GM12878 (cell line): ENCODE results near the gene CD300A. TPM values are rescaled to one million over a fixed set of nuclear protein-coding genes. Genes with fewer than 3 reads are reported as not detected.

Experiments used
- BACH1 ChIP-seq: fragments of 450-650 bp; IDR thresholded peaks from 2 replicates; pipeline ENCODE4 v1.6.1; 2017; ENCODE audit warnings: mild to moderate bottlenecking, borderline replicate concordance
- BRCA1 ChIP-seq: IDR thresholded peaks from 2 replicates; pipeline ENCODE4 v1.6.1; 2011; ENCODE audit warnings: low read depth, low read length, improper control_type of control experiment
- CBFB ChIP-seq: IDR thresholded peaks from 2 replicates; pipeline ENCODE4 v1.6.1; 2016; ENCODE audit warnings: antibody characterized with exemption, low read depth
- CBX3 ChIP-seq: fragments of 200-600 bp; sonication (generic); IDR thresholded peaks from 2 replicates; pipeline ENCODE4 v1.6.1; 2016; ENCODE audit warnings: low read depth, borderline replicate concordance
- CHD2 ChIP-seq: IDR thresholded peaks from 2 replicates; pipeline ENCODE4 v1.6.1; 2011; ENCODE audit warnings: low read depth, low read length, improper control_type of control experiment, borderline replicate concordance
- CREM ChIP-seq: IDR thresholded peaks from 2 replicates; pipeline ENCODE4 v1.6.1; 2014; ENCODE audit warnings: antibody characterized with exemption, low read depth
- FOXM1 ChIP-seq: IDR thresholded peaks from 2 replicates; pipeline ENCODE4 v1.6.1; 2012; ENCODE audit warnings: low read depth, mild to moderate bottlenecking, inconsistent platforms, low read length, moderate library complexity
- HDAC2 ChIP-seq: fragments of 200-600 bp; sonication (generic); IDR thresholded peaks from 2 replicates; pipeline ENCODE4 v1.6.1; 2017
- IKZF2 ChIP-seq, 2 experiments: fragments of 450-650 bp; IDR thresholded peaks; 2 replicates each; pipeline ENCODE4 v1.6.1; 2017; ENCODE audit warnings: mild to moderate bottlenecking in 2 of 2, moderate library complexity in 2 of 2
- NFIC ChIP-seq: IDR thresholded peaks from 2 replicates; pipeline ENCODE4 v1.6.1; 2012; ENCODE audit warnings: low read depth, mild to moderate bottlenecking, inconsistent platforms, low read length, moderate library complexity
- NR2C2 ChIP-seq: IDR thresholded peaks from 2 replicates; pipeline ENCODE4 v1.6.1; 2011; ENCODE audit warnings: borderline replicate concordance, low read depth; ENCODE audit not compliant: control insufficient read depth, insufficient read length
- NR2F1 ChIP-seq: fragments of 450-650 bp; conservative IDR thresholded peaks from 2 replicates; pipeline ENCODE4 v1.6.1; 2017; ENCODE audit warnings: mild to moderate bottlenecking
- NRF1 ChIP-seq: conservative IDR thresholded peaks from 2 replicates; pipeline ENCODE4 v1.6.1; 2011; ENCODE audit warnings: mild to moderate bottlenecking, low read depth, low read length, improper control_type of control experiment
- PAX8 ChIP-seq: fragments of 450-650 bp; IDR thresholded peaks from 2 replicates; pipeline ENCODE4 v1.6.1; 2017; ENCODE audit warnings: mild to moderate bottlenecking, moderate library complexity
- PML ChIP-seq: IDR thresholded peaks from 2 replicates; pipeline ENCODE4 v1.6.1; 2012; ENCODE audit warnings: low read length, inconsistent platforms
- polyA plus RNA-seq, 11 experiments: library from polyadenylated mRNA; depleted of rRNA in 4 of 11; unstranded in 6 of 11; stranded (reverse) in 5 of 11; fragments of >200 nt; fragmentation: Nextera tagmentation in 4 of 11; fragmentation: Illumina TruSeq in 1 of 11; extraction: Ambion mirVana in 4 of 11; extraction: Trizol in 1 of 11; gene quantifications; 1 replicate in 1 of 11; 2 replicates in 10 of 11; pipeline versions ENCODE4 v1.2.1 to v1.2.3, GENCODE V29; 2011 to 2016; ENCODE audit warnings: inconsistent platforms in 2 of 11, missing spikeins in 2 of 11, low read depth in 1 of 11
- total RNA-seq, 4 experiments: library from RNA; depleted of rRNA in 3 of 4; stranded (reverse); fragments of >200 nt in 3 of 4; fragmentation: Illumina TruSeq in 1 of 4; extraction: Trizol in 1 of 4; gene quantifications; 2 replicates each; pipeline versions ENCODE4 v1.2.1 to v1.2.3, GENCODE V29; 2013 to 2021
- TF ChIP-seq, protein P1 (sequence below): fragments of 450-650 bp; IDR thresholded peaks from 2 replicates; pipeline ENCODE4 v1.6.1; 2017; ENCODE audit warnings: mild to moderate bottlenecking
- TF ChIP-seq, protein P2 (sequence below): fragments of 450-650 bp; IDR thresholded peaks from 2 replicates; pipeline ENCODE4 v1.6.1; 2017; ENCODE audit warnings: mild to moderate bottlenecking, moderate library complexity
- TF ChIP-seq, protein P3 (sequence below): fragments of 450-650 bp; IDR thresholded peaks from 2 replicates; pipeline ENCODE4 v1.6.1; 2014; ENCODE audit warnings: mild to moderate bottlenecking
- TF ChIP-seq, protein P4 (sequence below): fragments of 450-650 bp; IDR thresholded peaks from 2 replicates; pipeline ENCODE4 v1.6.1; 2018; ENCODE audit warnings: mild to moderate bottlenecking, low read depth, moderate library complexity; ENCODE audit not compliant: partially characterized antibody
- TF ChIP-seq, protein P5 (sequence below): fragments of 450-650 bp; IDR thresholded peaks from 2 replicates; pipeline ENCODE4 v1.6.1; 2017; ENCODE audit warnings: borderline replicate concordance

Gene CD300A
- total and polyA plus RNA-seq, 10 of the 15 experiments (the other 5 are each of a cell fraction or from before 2014, with no cell fraction given): 10.6 to 128 (median 36.1) TPM

DNA sequence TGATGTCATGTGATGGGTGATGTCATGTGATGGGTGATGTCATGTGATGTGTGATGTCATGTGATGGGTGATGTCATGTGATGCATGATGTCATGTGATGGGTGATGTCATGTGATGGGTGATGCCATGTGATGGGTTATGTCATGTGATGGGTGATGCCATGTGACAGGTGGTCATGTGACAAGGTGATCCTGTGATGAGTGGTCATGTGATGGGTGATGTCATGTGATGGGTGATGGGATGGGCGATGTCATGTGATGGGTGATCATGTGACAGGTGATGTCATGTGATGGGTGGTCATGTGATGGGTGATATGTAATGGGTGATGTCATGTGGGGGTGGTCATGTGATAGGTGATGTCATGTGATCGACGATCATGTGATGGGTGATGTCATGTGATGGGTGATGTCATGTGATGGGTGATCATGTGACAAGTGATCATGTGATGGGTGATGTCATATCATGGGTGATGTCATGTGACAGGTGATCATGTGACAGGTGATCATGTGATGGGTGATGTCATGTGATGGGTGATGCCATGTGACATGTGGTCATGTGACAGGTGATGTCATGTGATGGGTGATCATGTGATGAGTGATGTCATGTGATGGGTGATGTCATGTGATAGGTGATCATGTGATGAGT is 47.7 kb downstream of the CD300A start (continued):
- TF ChIP-seq, protein P1, sequence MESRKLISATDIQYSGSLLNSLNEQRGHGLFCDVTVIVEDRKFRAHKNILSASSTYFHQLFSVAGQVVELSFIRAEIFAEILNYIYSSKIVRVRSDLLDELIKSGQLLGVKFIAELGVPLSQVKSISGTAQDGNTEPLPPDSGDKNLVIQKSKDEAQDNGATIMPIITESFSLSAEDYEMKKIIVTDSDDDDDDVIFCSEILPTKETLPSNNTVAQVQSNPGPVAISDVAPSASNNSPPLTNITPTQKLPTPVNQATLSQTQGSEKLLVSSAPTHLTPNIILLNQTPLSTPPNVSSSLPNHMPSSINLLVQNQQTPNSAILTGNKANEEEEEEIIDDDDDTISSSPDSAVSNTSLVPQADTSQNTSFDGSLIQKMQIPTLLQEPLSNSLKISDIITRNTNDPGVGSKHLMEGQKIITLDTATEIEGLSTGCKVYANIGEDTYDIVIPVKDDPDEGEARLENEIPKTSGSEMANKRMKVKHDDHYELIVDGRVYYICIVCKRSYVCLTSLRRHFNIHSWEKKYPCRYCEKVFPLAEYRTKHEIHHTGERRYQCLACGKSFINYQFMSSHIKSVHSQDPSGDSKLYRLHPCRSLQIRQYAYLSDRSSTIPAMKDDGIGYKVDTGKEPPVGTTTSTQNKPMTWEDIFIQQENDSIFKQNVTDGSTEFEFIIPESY: no peak
- TF ChIP-seq, protein P2, sequence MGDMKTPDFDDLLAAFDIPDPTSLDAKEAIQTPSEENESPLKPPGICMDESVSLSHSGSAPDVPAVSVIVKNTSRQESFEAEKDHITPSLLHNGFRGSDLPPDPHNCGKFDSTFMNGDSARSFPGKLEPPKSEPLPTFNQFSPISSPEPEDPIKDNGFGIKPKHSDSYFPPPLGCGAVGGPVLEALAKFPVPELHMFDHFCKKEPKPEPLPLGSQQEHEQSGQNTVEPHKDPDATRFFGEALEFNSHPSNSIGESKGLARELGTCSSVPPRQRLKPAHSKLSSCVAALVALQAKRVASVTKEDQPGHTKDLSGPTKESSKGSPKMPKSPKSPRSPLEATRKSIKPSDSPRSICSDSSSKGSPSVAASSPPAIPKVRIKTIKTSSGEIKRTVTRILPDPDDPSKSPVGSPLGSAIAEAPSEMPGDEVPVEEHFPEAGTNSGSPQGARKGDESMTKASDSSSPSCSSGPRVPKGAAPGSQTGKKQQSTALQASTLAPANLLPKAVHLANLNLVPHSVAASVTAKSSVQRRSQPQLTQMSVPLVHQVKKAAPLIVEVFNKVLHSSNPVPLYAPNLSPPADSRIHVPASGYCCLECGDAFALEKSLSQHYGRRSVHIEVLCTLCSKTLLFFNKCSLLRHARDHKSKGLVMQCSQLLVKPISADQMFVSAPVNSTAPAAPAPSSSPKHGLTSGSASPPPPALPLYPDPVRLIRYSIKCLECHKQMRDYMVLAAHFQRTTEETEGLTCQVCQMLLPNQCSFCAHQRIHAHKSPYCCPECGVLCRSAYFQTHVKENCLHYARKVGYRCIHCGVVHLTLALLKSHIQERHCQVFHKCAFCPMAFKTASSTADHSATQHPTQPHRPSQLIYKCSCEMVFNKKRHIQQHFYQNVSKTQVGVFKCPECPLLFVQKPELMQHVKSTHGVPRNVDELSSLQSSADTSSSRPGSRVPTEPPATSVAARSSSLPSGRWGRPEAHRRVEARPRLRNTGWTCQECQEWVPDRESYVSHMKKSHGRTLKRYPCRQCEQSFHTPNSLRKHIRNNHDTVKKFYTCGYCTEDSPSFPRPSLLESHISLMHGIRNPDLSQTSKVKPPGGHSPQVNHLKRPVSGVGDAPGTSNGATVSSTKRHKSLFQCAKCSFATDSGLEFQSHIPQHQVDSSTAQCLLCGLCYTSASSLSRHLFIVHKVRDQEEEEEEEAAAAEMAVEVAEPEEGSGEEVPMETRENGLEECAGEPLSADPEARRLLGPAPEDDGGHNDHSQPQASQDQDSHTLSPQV: no peak
- TF ChIP-seq, protein P3, sequence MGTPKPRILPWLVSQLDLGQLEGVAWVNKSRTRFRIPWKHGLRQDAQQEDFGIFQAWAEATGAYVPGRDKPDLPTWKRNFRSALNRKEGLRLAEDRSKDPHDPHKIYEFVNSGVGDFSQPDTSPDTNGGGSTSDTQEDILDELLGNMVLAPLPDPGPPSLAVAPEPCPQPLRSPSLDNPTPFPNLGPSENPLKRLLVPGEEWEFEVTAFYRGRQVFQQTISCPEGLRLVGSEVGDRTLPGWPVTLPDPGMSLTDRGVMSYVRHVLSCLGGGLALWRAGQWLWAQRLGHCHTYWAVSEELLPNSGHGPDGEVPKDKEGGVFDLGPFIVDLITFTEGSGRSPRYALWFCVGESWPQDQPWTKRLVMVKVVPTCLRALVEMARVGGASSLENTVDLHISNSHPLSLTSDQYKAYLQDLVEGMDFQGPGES: no peak
- TF ChIP-seq HDAC2: no peak
- TF ChIP-seq, protein P4, sequence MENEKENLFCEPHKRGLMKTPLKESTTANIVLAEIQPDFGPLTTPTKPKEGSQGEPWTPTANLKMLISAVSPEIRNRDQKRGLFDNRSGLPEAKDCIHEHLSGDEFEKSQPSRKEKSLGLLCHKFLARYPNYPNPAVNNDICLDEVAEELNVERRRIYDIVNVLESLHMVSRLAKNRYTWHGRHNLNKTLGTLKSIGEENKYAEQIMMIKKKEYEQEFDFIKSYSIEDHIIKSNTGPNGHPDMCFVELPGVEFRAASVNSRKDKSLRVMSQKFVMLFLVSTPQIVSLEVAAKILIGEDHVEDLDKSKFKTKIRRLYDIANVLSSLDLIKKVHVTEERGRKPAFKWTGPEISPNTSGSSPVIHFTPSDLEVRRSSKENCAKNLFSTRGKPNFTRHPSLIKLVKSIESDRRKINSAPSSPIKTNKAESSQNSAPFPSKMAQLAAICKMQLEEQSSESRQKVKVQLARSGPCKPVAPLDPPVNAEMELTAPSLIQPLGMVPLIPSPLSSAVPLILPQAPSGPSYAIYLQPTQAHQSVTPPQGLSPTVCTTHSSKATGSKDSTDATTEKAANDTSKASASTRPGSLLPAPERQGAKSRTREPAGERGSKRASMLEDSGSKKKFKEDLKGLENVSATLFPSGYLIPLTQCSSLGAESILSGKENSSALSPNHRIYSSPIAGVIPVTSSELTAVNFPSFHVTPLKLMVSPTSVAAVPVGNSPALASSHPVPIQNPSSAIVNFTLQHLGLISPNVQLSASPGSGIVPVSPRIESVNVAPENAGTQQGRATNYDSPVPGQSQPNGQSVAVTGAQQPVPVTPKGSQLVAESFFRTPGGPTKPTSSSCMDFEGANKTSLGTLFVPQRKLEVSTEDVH: no peak
- TF ChIP-seq, protein P5, sequence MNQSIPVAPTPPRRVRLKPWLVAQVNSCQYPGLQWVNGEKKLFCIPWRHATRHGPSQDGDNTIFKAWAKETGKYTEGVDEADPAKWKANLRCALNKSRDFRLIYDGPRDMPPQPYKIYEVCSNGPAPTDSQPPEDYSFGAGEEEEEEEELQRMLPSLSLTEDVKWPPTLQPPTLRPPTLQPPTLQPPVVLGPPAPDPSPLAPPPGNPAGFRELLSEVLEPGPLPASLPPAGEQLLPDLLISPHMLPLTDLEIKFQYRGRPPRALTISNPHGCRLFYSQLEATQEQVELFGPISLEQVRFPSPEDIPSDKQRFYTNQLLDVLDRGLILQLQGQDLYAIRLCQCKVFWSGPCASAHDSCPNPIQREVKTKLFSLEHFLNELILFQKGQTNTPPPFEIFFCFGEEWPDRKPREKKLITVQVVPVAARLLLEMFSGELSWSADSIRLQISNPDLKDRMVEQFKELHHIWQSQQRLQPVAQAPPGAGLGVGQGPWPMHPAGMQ: no peak
- TF ChIP-seq CBFB: no peak
- no peak for TF ChIP-seq NRF1
- TF ChIP-seq FOXM1: no peak
- TF ChIP-seq IKZF2 (IDR thresholded peaks at IDR 0.05): 0 out of 4 replicates have a peak, but pooled peaks have one; percentile 14 to 25
- TF ChIP-seq BACH1: no peak
- TF ChIP-seq PML: no peak
- no peak for TF ChIP-seq BRCA1
- no peak for TF ChIP-seq NR2F1
- no peak for TF ChIP-seq NR2C2
- TF ChIP-seq PAX8: no peak
- TF ChIP-seq CREM: peak; percentile 95
- TF ChIP-seq CBX3: no peak
- TF ChIP-seq NFIC: peak; percentile 99
- TF ChIP-seq CHD2: no peak
